ENCODE results near the gene TIMM17A.

TIMM17A gene

DNA sequence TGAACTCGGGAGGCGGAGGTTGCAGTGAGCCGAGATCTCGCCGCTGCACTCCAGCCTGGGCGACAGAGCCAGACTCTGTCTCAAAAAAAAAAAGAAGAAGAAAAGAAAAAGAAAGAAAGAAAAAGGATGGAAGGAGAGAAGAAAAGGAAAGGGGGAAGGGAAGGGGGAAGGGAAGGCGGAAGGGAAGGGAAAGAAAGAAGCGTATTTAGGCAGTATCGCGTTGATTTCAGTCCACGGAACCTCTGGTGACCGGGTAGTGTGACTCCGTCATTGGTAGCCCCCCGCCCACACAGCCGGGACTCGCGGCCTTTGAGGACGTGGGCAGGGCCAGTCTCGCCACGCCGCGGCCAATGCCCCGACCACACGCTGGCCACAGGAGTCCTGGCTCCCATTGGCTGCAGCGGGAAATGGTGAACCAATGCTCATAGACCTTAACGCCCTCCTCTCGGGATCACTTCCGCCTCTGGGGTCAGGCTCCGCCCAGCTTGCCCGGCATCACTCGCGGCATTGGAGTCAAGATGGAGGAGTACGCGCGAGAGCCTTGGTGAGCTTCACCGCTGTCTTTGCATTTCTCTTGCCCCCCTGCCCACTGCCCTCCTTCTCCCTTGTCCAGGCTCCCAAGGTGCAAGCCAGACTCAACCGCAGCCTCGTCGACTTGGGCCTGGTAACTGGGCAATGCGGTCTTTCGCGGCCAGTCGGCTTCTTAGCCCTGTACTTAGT, at the start of gene TIMM17A:
Gene TIMM17A (plus strand): TSS at position 495 of the 720 bp plus-strand sequence. CDS start 24 bp downstream, at position 519.
- DNase-seq (ENCODE audit: low read depth in 1 of 2, low spot score in 1 of 2) = peak; percentile 77 to 84

- no peak for DNase-seq (ENCODE audit: low read depth in 1 of 2, low spot score in 1 of 2)
Measured at GRCh38 chr1:201906336-201906735, 49.0 kb upstream of the TIMM17A start.

DNA sequence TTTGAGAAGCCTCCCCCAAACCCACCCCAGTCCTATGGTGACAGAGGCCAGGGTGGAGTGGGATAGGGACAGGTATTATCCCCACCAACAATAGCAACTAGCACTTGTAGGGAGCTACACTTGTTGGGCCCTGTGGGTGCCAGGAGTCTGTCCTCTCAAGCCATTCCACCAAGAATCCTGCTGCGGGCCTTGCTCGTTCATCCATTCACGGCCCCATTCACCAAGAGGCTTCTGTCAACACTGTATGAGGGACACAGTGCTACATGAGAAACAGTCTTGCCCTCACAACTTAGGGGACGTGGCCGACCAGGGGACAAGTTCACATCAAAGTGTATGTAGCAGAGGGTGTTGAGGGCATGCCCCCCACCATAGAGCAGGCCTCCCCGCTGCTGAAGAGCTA, 47.7 kb upstream of the TIMM17A start:
- DNase-seq (ENCODE audit: low read depth in 1 of 2, low spot score in 1 of 2) = no peak

- DNase-seq (ENCODE audit: low read depth in 1 of 2, low spot score in 1 of 2) = no peak
Measured at GRCh38 chr1:201911826-201912571, 43.3 kb upstream of the TIMM17A start.

DNA sequence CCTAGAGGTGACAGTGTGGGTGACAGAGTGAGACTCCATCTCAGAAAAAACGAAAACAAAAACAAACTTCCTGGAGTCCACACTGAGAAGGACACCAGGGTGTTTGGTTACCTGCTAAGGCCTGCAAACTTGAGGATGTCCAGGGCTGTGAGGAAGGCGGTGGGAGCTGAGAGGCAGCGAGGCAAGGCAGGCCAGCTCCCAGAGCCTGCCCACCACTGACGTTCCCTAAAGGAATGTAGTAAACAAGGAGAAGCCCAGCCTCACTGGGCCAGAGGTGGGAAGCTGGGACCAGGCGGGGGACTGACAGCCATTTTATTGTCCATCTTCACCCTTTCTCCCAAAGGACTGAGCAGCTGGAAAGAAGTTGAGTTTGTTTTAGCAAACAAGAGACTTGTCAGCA, 42.5 kb upstream of the TIMM17A start:
- DNase-seq (ENCODE audit: low read depth in 1 of 2, low spot score in 1 of 2) = no peak

- no peak for DNase-seq (ENCODE audit: low read depth in 1 of 2, low spot score in 1 of 2)
Measured at GRCh38 chr1:201914456-201915235, 40.7 kb upstream of the TIMM17A start.

DNA sequence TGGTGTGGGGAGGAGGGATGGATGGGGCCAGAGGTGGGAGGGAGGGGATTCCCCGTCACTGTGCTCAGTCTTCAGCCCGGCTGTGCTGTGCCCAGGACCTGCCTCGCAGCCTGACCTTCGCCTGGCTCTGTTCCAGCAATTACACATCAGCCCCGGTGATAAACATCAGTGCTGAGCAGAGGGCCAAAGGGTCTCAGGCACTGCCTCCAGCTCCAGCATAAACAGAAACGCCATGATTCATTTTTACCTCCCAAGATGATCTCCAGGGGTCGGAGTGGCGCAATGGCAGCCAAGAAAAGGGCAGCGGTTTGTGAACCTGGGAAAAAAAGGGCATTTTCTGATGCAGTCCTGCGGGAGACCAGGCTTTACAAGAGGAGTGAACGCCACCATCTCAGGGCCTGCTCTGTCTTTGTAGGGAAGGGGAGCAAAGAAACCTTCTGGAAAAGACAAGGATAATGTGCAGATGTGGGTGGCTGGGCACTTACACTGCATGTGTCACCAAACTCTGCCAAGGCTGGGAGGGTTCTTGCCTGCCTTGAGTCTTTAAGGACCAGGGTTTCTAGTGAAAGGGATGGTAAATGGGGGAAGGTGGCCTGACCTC, 38.6 kb upstream of the TIMM17A start:
- no peak for DNase-seq (ENCODE audit: low read depth in 1 of 2, low spot score in 1 of 2)

DNA sequence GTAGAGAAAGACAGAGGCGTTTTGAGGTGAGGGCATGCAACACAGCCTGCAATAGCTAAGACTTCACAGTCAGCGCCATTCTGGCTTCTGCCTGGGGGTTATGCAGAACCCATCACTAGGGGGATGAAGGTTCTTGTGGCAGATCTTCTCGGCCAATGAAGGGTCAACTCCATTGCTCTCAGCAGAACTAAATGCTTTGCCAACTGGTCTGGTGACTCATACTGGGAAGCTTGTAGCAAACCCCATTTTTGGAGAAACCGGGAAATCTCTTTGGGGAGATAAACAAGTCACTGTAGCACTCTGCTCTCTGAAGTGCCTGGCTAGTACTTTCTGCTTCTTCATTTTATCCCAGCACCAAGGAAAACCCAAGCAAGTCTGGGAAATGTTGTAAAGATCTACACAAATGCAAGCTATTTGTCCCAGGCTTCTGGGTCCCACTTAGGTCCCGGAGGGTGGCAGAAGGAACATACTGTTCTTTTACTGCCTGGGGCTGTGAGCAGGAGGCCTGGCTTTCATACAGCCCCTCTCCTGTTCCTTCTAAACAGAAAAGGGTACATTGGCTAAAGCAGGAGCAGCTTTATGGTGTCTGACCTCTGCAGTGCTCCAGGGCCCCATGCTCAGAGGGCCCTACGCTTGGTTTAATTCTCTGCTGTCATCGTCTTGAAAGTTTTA, 37.8 kb upstream of the TIMM17A start:
- no peak for DNase-seq (ENCODE audit: low read depth in 1 of 2, low spot score in 1 of 2)

DNA sequence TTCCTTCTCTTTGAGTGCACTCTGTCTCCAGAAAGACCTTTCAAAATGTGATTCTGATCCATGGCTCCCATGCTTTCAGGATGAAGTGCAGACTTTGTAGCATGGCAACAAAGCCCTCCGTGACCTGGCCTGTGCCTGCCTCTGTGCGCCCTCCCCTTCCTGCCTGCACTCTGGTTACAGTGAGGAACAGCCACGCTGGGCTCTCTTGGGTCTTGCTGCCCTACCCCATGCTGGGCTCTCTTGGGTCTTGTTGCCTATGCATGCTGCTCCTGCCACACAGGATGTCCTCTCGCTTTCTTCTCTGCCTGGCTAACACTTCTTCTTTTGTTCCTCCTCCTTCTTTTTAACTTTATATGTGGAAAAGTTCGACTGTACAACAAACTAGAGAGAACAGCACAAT, 37.0 kb upstream of the TIMM17A start:
- DNase-seq (ENCODE audit: low read depth in 1 of 2, low spot score in 1 of 2) = no peak

DNA sequence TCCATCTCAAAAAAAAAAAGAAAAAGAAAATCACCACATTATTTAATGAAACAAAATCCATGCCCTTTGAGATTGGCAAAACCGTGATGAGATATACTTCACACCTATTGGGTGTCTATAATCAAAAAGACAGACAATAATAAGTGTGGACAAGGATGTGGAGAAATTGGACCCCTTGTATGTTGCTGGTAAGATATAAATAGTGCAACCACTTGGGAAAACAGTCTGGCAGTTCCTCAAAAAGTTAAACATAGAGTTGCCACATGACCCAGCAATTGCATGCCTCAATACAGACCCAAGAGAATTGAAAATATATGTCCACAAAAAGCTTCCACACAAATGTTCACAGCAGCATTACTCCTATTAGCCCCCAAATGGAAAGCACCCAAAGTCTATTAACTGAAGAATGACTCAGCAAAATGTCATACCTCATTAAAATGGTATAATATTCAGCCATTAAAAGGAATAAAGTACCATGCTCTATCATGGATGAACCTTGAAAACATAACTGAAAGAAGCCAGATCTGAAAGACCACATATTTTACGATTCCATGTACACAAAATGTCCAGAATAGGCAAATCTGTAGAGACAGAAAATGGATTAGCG, 33.2 kb upstream of the TIMM17A start:
- no peak for DNase-seq (ENCODE audit: low read depth in 1 of 2, low spot score in 1 of 2)

DNA sequence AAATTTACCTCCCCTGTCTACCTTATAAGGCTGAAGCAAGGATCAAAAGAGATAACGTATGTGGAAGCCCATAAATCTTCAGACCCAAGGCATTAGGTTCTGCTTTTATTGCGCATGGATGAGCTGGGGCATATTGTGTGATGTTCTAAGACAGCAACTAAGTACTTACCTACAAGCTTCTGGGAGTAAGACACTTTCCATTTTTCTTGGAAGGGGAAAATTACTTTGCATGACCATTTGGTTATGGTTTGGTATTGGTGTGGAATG, 30.1 kb upstream of the TIMM17A start:
- no peak for DNase-seq (ENCODE audit: low read depth in 1 of 2, low spot score in 1 of 2)

GRCh38 chr1:201925981-201926645, 29.2 kb upstream of the TIMM17A start:
- no peak for DNase-seq (ENCODE audit: low read depth in 1 of 2, low spot score in 1 of 2)

DNA sequence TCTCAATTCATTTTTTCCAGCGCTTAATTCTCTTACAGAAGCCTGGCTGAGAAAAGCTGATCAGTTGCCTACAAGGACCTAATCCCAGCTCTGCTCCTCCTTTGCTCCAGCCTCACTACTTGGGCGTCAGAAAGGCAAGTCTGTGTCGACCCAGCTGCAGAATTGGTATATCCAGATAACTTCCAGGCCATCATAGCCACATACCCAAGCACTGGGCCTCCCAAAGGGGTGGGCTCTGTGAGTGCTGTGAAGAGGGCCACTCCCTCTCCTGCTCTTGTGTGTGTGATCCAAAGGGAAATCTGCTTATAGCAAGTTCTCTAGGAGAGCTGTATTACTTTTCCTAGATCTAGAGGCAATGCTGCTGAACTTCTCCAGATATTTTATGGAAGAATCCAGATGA, 27.0 kb upstream of the TIMM17A start:
- DNase-seq (ENCODE audit: low read depth in 1 of 2, low spot score in 1 of 2) = no peak

DNA sequence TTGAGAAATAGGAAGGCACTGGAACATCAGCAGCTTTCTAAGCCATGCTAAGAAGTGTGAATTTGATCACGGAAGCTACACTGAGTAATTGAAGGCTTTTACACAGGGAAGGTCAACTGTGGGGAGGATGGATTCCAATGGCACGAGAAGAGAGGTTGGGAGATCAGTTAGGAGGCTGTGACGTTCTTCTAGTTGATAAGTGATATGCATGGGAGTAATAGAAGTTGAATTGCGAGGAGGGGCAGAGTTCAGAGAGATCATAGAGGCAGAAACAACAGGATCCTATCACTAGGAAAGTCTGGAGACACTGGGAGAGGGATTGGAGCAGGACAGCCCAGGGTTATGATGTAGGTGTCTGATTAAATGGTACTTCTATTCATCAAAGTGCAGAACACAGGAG, 25.2 kb upstream of the TIMM17A start:
- DNase-seq (ENCODE audit: low read depth in 1 of 2, low spot score in 1 of 2) = no peak

- DNase-seq (ENCODE audit: low read depth in 1 of 2, low spot score in 1 of 2) = no peak
Measured at GRCh38 chr1:201930803-201931202, 24.5 kb upstream of the TIMM17A start.

DNA sequence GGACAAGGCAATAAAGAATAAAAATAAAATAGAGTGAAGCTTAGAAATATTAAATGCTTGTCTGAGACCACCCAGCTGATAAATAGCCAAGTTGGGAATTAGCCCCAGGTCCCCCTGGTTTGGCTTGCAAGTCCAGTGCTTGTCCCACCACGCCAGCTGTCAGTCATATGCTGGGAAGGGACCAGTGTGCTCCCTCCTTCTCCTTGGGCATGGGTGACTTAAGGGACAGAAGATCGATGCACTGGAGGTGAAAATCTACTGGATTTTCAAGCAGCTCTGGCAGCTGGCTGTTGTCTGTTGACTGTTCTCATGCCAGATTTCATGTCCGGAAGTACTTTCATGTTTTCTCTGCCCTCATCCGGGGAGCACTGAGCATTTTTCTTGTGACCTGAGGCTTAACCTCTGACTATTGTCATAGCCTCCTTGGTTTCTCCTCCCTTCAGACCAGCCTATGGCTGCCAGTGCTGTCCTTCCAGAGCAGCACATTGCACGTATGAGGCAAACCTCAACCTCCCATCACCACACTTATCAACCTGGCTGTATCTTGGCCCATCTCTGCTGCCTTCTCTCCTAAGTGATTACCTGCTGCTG, 21.4 kb upstream of the TIMM17A start:
- no peak for DNase-seq (ENCODE audit: low read depth in 1 of 2, low spot score in 1 of 2)

DNA sequence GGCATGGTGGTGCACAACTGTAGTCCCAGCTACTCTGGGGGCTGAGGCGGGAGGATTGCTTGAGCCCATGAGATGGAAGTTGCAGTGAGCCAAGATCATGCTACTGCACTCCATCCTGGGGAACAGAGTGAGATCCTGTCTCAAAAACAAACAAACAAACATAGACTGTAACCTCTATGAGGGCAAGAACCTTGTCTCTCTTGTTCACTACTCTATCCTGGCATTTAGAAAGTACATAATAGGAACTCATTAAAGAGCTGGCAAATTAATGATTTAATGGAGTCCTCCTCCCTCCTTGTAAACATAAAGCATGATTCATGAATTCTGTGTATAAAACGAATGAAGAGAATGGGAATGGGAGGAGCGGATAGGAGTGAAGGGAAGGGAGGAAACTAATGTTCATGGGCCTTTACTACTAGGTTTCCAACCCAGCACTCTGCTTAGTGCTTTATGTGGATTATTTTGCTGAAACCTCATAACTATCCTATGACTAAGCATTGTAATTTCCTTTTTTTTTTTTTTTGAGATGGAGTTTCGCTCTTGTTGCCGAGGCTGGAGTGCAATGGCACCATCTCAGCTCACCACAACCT, 17.6 kb upstream of the TIMM17A start:
- no peak for DNase-seq (ENCODE audit: low read depth in 1 of 2, low spot score in 1 of 2)

GRCh38 chr1:201938440-201939035, 16.8 kb upstream of the TIMM17A start:
- no peak for DNase-seq (ENCODE audit: low read depth in 1 of 2, low spot score in 1 of 2)

DNA sequence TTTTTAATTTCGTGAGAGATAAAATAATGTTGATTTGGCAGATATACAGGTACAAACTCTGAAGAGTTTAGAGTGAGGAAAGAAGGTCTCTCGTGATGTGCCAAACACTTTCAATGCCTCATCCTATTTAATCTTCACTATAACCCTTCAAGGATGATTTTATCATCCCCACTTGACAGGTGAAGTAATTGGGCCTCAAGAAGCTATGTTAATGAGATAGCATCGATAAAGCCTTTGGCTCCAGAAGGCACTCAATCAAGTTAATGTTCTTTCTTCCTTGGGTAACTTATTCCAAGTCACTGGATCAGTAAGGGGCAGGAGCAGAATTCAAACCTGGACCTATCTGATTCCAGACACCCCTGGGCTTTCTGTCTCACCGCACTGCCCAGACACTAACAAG, 16.2 kb upstream of the TIMM17A start:
- DNase-seq (ENCODE audit: low read depth in 1 of 2, low spot score in 1 of 2) = no peak
